ENCODE measurements around the gene ARHGEF38.
"Not testable (repeated sequence)": the region's sequence is repeated elsewhere in the genome, so short reads cannot be mapped to it uniquely, and the experiment has no call there.

- TF ChIP-seq POLR2A (IDR thresholded peaks at IDR 0.05): not testable (repeated sequence)
- TF ChIP-seq, protein P1, sequence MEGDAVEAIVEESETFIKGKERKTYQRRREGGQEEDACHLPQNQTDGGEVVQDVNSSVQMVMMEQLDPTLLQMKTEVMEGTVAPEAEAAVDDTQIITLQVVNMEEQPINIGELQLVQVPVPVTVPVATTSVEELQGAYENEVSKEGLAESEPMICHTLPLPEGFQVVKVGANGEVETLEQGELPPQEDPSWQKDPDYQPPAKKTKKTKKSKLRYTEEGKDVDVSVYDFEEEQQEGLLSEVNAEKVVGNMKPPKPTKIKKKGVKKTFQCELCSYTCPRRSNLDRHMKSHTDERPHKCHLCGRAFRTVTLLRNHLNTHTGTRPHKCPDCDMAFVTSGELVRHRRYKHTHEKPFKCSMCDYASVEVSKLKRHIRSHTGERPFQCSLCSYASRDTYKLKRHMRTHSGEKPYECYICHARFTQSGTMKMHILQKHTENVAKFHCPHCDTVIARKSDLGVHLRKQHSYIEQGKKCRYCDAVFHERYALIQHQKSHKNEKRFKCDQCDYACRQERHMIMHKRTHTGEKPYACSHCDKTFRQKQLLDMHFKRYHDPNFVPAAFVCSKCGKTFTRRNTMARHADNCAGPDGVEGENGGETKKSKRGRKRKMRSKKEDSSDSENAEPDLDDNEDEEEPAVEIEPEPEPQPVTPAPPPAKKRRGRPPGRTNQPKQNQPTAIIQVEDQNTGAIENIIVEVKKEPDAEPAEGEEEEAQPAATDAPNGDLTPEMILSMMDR (IDR thresholded peaks at IDR 0.05 in 4 of 5, conservative IDR thresholded peaks at IDR 0.05 in 1 of 5): not testable (repeated sequence)
Observed at GRCh38 chr4:105695832-105696231, 143.4 kb downstream of the ARHGEF38 start.

Data from gastrocnemius medialis (tissue), 4 donors.